CD4-positive, alpha-beta T cell treated with Interleukin-15 for 4 hours (primary cell): ENCODE data around the gene TMED1.

ENCODE experiments used
- DNase-seq: peaks from one replicate; pipeline ENCODE4 v3.0.0-alpha.2; 2020; ENCODE audit warnings: low spot score

The TMED1 gene

DNA sequence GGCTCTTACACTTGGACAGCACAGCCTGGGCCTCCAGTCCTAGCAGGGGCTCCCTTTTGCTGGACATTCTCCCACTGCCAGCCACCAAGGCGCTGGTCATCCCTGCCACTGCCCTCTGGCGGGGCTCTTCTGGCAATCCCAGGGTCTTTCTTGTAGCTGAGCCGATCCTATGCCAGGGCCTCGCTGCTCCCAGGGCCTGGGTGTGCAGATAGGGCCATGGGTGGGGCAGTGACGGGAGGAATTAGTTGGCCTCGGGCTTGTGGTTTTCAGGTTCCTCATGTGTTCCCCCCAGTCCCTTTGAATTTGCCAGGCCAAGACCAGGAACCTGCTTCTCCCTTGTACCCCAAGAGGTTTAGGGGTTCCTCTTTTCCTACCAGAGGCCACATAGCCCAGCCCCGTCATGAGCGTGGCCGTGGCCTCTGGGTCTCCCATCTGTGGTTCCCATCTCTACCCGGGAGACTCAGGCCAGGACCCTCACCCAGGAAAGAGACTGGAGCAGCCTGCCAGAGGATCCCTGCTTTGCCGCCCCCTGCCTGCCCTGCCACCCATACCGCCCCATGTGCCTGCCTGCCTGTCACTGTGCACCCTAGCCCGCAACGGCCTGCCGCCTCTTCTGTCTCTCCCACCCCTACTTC, 26.2 kb downstream of the TMED1 start:
- DNase-seq: no peak

DNA sequence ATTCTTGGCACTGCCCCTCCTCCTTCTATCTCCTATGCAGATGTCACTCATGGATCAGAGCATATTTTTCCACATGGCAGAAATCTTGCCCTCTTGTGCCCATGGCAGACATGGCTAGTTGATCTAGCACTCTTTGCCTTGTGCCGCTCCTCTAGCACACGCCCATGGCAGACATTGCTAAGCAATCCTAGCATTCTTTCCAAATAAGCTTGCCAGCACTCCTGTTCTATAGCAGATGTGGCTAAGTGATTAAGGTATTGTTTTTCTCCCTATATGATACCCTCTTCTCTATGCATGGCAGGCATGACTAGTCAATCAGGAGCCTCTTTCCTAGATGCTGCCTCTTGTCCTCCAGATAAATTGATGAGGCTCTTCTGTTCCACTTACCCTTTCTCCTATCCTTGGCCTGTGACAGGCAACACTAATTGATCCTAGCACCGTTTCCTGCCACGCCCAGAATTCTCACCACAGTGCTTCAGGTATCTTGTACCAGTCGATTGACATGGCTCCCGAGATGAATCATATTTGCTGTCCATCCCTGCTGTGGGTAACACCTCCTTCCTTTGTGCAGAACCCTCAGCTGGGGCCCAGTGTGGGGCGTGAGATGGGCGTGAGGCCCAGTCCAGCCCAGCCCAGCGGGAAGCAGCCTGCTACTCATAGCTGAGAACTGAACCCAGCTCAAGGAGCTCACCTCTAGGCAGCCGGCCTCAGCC, 26.9 kb downstream of the TMED1 start:
- DNase-seq: peak; percentile 68

DNA sequence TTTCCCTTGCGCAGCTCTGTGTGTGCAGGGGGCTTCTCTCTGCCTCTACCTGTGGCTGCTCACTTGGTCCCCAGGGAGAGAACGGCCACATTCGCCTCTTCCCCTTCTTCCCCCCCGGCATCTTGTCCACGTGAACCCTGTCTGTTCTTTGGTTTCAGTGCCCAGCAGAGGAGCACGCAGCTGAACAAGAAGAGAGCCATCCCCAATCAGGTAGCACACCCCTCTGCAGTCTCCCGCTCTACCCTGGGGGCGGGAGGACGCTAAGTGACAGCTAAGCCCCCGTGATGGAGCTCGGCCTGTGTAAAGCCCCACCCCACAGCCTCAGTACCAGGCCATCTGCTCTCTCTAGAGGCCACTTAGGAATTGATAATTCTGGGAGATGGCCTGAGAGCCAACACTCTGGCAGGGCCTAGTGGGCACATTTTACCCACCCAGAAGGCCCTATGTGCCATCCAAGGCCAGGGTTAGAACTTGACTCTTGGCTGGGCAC, 30.2 kb downstream of the TMED1 start:
- DNase-seq: no peak

DNA sequence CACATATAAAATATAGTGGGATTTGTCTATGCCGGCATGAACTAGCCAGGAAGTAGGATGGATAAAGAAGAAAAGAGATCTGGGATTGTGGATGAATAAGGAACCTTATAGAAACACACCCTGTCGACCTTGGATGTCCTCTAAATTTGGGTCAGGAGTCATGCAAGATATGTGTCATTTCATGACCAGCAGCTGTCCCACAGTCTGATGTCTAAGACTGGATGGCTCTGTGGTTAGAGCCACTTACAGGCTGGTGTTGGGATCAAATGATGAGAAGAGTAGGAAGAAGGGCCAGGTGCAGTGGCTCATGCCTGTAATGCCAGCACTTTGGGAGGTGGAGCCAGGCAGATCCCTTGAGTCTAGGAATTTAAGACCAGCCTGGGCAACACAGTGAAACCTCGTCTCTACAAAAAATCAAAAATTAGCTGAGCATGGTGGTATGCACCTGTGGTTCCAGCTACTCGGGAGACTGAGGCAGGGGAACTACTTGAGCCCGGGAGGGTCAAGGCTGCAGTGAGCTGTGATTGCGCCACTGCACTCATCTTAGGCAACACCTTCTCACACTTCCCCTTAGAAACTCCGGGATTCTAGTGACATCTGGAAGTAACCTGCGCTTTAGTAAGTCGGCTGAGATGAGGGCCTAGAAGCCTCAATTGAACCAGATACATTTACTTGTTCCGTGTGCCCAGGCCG, 30.8 kb downstream of the TMED1 start:
- DNase-seq: no peak

DNA sequence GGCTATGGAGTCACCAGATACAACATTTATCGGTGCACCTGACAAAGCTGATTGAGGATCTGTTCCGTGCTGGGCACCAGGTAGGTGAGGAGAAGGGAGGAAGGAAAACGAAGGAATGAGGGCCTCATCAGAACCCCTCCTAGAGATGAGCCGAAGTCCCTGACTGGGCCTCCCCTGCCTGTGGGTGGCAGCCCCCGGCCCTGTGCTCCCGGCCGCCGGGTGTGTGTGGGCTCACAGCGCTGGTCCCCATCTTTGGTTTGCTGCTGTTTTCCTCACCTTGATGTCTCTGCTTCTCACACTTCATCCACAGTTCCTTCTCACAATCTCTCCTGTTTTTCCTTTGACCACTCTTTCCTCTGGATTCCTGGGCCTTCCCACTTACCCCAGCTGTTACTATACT, 32.8 kb downstream of the TMED1 start:
- DNase-seq: no peak

DNA sequence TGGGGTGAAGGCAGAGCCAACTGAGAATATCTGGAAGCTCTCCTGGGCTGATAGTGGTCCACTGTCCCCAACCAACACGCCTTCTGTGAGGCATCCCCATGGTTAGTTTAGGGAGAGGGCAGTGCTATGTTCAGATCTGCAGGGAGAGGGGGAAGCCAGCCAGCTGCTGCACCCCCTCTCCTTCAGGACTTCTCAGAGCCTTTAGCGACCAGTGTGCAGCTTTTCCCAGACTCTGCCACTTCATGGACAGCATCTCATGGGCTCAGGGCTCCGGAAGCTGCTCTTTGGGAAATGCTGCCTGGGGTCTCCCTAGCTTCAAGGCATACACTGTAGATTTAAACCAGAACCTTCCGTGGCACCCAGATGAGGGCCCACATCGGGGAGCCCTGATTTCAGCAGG, 33.5 kb downstream of the TMED1 start:
- DNase-seq: no peak

DNA sequence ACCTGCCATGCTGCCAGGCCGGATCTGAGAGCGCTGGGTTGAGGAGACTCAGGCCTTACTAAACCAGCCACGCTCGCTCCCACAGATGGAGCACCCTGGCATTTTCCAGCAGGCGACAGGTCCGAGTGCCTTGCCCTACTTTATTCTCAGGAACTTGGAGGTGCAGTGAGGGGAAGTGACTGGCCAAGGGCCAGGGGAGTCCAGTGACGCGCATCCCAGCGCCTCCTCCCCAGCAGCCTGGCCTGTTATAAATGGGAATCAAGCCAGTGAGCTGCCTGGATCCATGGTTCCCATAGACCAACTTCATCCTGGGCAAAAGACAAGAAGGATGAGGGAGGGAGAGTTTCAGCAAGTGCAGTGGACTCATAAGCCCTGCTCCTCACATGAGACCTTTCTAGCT, 35.5 kb downstream of the TMED1 start:
- DNase-seq: no peak

DNA sequence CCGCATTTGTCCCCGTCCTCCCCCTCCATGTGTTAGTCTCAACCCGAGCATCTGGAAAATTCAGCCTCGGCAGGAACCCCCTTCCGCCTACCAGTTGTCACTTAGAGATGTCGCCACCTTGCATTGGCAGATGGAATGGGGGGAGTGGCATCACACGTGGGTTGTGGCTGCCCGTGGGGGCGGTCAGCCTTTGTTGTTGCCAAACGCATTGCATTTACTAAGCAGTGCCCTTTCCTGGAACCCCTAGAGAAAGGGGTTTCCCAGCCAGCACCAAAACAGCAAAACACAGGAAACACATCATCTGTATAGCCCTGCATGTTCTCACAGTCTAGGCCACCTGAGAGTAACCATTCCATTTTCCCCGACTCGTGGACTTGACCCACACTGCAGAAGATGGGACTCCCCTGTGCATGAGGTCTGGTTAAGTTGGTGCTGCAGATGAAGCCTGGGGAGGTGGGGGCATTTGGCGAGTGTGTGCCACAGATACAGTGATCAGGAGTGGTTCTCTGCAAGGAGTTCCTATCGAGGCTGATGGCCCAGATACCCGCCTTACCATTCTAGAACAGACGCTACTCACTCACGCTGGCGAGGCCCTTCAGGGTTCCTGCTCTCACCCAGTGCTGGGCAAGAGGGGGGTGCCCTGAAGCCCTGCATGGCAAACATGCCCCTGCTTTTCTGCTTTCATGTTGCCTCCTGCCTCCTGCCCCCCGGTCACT, 38.3 kb downstream of the TMED1 start:
- peak; percentile 94 for DNase-seq

DNA sequence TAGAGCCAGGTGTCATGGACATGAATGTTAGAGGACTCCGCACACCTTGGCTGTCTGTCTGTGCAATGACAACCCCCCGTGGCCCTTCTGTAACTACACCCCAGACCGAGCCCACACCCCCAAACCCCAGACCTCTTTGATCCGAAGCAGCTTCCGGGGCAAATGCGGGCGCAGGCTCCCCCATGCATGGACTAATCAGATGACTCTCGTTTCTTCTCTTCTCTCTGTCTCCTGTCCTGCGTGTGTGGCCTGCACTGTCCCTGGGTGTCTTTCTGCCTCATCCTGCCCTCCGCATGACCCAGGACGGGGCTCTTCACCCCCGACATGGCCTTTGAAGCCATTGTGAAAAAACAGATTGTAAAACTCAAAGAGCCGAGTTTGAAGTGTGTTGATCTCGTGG, 38.9 kb downstream of the TMED1 start:
- DNase-seq: peak; percentile 66

DNA sequence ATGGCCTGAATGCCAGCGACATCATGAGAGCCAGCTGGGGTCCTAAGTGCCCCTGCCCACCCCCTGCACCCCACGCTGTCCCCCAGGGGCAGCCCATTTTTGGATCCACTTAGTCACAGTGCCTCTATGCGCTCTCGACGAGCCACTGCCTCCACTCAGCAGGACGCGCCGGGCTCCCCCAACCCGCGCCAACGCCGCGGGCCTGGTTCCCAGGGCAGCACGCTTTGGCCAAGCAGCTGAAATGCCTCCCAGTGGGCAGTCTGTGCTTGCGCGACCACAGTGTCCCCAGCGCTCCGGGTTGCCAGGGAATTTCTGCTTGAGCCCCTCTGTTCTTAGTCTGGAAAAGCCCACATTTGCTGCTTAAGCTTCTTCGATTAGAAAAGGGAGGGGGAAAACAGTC, 39.4 kb downstream of the TMED1 start:
- DNase-seq: no peak

DNA sequence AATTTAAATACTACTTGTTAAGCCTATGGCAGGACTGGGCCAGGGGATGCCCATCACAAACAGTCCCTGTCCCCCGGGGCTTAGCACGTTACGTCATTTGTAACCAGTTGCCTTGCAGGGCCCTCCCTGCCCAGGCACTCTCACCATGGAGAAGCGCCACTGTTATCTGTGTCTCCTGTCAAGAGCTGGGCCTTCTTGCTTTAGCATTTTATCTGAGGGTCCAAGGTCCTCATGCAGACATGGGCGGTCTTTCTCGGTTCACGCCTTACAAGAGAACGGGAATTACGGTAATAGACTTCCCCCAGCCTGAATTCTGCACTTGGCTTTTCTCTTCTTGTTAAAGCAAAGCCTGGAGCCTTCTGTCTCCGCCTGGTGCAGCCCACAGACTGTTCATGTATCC, 46.1 kb downstream of the TMED1 start:
- DNase-seq: no peak

DNA sequence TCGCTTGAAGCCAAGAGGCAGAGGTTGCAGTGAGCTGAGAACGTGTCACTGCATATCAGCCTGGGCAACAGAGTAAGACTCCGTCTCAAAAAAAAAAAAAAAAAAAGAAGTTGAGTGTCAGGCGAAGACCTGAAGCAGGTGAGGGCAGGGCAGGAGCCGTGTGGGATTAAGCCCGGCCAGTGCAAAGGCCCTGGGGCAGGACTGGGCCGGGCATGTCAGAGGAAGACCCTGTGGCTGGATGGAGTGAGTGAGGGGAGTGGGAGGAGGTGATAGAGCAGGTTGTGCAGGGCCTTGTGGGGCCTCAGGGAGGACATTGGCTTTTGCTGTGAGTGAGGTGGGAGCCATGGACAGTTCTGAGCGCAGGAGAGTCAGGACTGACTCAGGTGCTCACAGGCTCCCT, 47.9 kb downstream of the TMED1 start:
- DNase-seq: no peak

DNA sequence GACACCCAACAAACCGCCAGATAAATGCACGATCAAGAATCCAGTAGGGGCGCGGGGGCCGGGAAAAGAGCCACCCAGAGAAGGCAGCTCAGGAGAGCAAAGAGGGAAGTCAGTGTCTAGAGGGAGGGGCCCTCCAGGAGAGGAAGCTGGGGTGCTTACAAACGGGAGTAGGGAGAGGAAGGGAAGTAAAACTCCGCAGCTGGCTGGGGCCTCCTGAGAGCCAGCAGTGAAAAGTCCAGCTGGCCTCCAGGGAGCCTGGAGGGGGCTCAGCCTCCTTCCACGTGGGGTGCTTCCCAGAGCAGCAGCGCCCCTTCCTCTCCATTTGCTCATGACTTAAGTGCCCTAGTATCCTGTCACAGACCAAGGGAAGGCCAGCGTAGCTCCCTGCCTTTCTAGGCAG, 51.8 kb downstream of the TMED1 start:
- DNase-seq: no peak

DNA sequence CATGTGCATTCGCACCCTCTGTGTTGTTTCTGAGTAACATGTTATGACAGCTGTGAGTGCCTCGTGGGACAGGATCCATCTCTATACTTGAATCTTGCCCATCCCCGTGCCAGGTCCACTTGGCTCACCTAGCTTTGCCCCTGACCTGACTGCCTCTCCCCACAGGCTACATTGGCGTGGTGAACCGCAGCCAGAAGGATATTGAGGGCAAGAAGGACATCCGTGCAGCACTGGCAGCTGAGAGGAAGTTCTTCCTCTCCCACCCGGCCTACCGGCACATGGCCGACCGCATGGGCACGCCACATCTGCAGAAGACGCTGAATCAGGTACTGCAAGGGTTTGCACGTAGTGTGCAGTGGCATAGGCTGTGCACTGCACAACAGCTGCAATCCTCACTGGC, 53.2 kb downstream of the TMED1 start:
- DNase-seq: no peak
